ENCODE results near the gene SEMA4G.

The SEMA4G gene

GRCh38 chr10:100948916-100949315 lies 20.4 kb upstream of the SEMA4G start:
- Histone ChIP-seq H3K36me3 (ENCODE audit: low read depth) (peaks cover 92% of the 10 kb centered on the region), H3K4me1 (ENCODE audit: insufficient read depth, poor library complexity, severe bottlenecking) (no peaks in the 10 kb centered on the region), H3K9me3 (ENCODE audit: severe bottlenecking) (no peaks in the 10 kb centered on the region), H3K27me3 (ENCODE audit: insufficient read depth, poor library complexity, severe bottlenecking) (no peaks in the 10 kb centered on the region), H3K4me3 (ENCODE audit: severe bottlenecking) (no peak overlapping the region), H3K27ac (ENCODE audit: poor library complexity, severe bottlenecking) (no peak overlapping the region)
- no peak for DNase-seq (ENCODE audit: low spot score)
- no peak for TF ChIP-seq CTCF (IDR thresholded peaks at IDR 0.05; ENCODE audit: poor library complexity, severe bottlenecking)
- no peak for ATAC-seq (ENCODE audit: low read depth)

- no peak overlapping the region for H3K27ac ChIP-seq (ENCODE audit: poor library complexity, severe bottlenecking)
Observed at GRCh38 chr10:100960251-100960650, 9.1 kb upstream of the SEMA4G start.

GRCh38 chr10:100962351-100963080 lies 6.8 kb upstream of the SEMA4G start:
- H3K27ac ChIP-seq (ENCODE audit: poor library complexity, severe bottlenecking), result no peak overlapping the region
- H3K9me3 ChIP-seq (ENCODE audit: severe bottlenecking), result no peaks in the 10 kb centered on the region
- peaks cover 65% of the 10 kb centered on the region for H3K36me3 ChIP-seq (ENCODE audit: low read depth)
- H3K27me3 ChIP-seq (ENCODE audit: insufficient read depth, poor library complexity, severe bottlenecking), result no peaks in the 10 kb centered on the region
- DNase-seq (ENCODE audit: low spot score) (no peak), ATAC-seq (ENCODE audit: low read depth) (no peak)
- no peak for TF ChIP-seq CTCF (IDR thresholded peaks at IDR 0.05; ENCODE audit: poor library complexity, severe bottlenecking)
- no peak overlapping the region for H3K4me3 ChIP-seq (ENCODE audit: severe bottlenecking)
- H3K4me1 ChIP-seq (ENCODE audit: insufficient read depth, poor library complexity, severe bottlenecking), result no peaks in the 10 kb centered on the region

More at GRCh38 chr10:100960251-100960650, 9.1 kb upstream of the SEMA4G start:
- Histone ChIP-seq H3K4me3 (ENCODE audit: severe bottlenecking) (no peak overlapping the region), H3K4me1 (ENCODE audit: insufficient read depth, poor library complexity, severe bottlenecking) (no peaks in the 10 kb centered on the region), H3K36me3 (ENCODE audit: low read depth) (peaks cover 82% of the 10 kb centered on the region), H3K9me3 (ENCODE audit: severe bottlenecking) (no peaks in the 10 kb centered on the region), H3K27me3 (ENCODE audit: insufficient read depth, poor library complexity, severe bottlenecking) (no peaks in the 10 kb centered on the region)
- ATAC-seq (ENCODE audit: low read depth) (no peak), DNase-seq (ENCODE audit: low spot score) (no peak)
- no peak for TF ChIP-seq CTCF (IDR thresholded peaks at IDR 0.05; ENCODE audit: poor library complexity, severe bottlenecking)

- no peak overlapping the region for H3K27ac ChIP-seq (ENCODE audit: poor library complexity, severe bottlenecking)
- no peaks in the 10 kb centered on the region for H3K9me3 ChIP-seq (ENCODE audit: severe bottlenecking)
- no peak overlapping the region for H3K4me3 ChIP-seq (ENCODE audit: severe bottlenecking)
- peaks cover 2% of the 10 kb centered on the region for H3K4me1 ChIP-seq (ENCODE audit: insufficient read depth, poor library complexity, severe bottlenecking)
- ATAC-seq (ENCODE audit: low read depth) (no peak), DNase-seq (ENCODE audit: low spot score) (no peak)
- peaks cover 51% of the 10 kb centered on the region for H3K36me3 ChIP-seq (ENCODE audit: low read depth)
- no peaks in the 10 kb centered on the region for H3K27me3 ChIP-seq (ENCODE audit: insufficient read depth, poor library complexity, severe bottlenecking)
- TF ChIP-seq CTCF (IDR thresholded peaks at IDR 0.05; ENCODE audit: poor library complexity, severe bottlenecking), result no peak
Observed at GRCh38 chr10:100963826-100964225, 5.5 kb upstream of the SEMA4G start.

- ATAC-seq (ENCODE audit: low read depth), result no peak
- peaks cover 3% of the 10 kb centered on the region for H3K4me1 ChIP-seq (ENCODE audit: insufficient read depth, poor library complexity, severe bottlenecking)
- no peak overlapping the region for H3K27ac ChIP-seq (ENCODE audit: poor library complexity, severe bottlenecking)
Observed at GRCh38 chr10:100965820-100966219, 3.5 kb upstream of the SEMA4G start.

More at GRCh38 chr10:100965820-100966219, 3.5 kb upstream of the SEMA4G start:
- DNase-seq (ENCODE audit: low spot score), result no peak
- Histone ChIP-seq H3K27me3 (ENCODE audit: insufficient read depth, poor library complexity, severe bottlenecking) (no peaks in the 10 kb centered on the region), H3K36me3 (ENCODE audit: low read depth) (peaks cover 33% of the 10 kb centered on the region), H3K9me3 (ENCODE audit: severe bottlenecking) (no peaks in the 10 kb centered on the region), H3K4me3 (ENCODE audit: severe bottlenecking) (no peak overlapping the region)
- no peak for TF ChIP-seq CTCF (IDR thresholded peaks at IDR 0.05; ENCODE audit: poor library complexity, severe bottlenecking)

Data from RWPE2 (cell line).